ENCODE measurements around the gene KRTAP4-9.

DNA sequence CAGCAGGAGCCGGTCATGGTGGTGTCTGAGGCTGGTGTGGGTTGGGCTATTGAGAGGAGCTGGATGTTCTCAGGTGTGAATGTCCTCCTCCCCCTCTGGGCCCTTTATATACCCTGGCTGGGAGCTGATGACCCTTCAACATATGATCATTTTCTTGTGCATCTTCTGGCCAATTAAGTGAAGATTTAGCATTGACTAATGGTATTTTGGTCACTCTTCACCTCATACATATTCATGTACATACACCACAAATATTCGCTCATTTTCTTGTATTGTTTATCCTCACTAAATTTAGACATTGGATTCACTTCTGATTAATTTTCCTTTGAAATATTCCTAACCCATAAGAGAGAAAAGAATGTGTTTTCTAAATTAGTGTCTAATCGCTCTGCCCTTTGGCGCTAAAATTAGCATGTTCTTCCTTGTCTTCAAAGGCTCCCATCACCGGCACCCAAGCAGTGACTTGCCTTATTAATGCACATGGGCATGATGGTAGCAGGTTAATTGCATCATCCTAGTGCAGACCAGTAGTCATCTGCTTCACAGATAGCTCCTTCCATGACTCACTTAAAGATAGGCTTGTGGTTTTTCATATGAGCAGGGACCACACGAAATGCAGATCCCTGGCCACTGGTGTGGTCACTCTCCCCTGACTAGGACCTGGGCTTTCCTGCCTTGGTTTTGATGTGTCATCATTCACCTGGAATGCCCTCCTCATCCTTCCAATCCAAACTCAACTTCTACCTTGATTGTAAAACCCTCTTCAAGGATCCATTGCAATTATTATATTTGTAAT lies 39.2 kb upstream of the KRTAP4-9 start, which contains the start of gene KRTAP2-4:
- no peak for TF ChIP-seq CTCF (conservative IDR thresholded peaks at IDR 0.05; ENCODE audit: low read depth, low read length)
- no peak for TF ChIP-seq EZH2 (IDR thresholded peaks at IDR 0.05; ENCODE audit: borderline replicate concordance, low read depth, low read length, poor library complexity, severe bottlenecking)

Data from A673 (cell line).